IMR-90 (cell line): ENCODE results near the gene LENEP. TPM values are rescaled to one million over a fixed set of nuclear protein-coding genes. Genes with fewer than 3 reads are reported as not detected.

ENCODE experiments used
- ATAC-seq: fragments of 200-7000 bp; cut with Tn5 transposase; 2 replicates; pipeline ENCODE4 v1.9.1; 2020; ENCODE audit warnings: low read depth, mild to moderate bottlenecking, moderate library complexity
- BruUV-seq: library from RNA; stranded (reverse); fragments of 400-500 nt; replicated peaks from 2 replicates; lab custom pipeline; 2021; lab: Mats Ljungman, UMichigan
- CTCF ChIA-PET: fragments of 300-600 bp; formaldehyde crosslinking; extraction: SDS; loops from one replicate; lab custom pipeline; 2021; ENCODE audit warnings: antibody characterized with exemption; lab: Yijun Ruan, JAX
- POLR2A ChIA-PET: fragments of 300-600 bp; sonication (Branson Sonifier 250); formaldehyde crosslinking; loops from one replicate; lab custom pipeline; 2022; ENCODE audit warnings: antibody characterized with exemption; ENCODE audit not compliant: unreplicated experiment; lab: Charles Lee
- DNase-seq: peaks from one replicate; pipeline ENCODE4 v3.0.0; 2013
- H2AFZ ChIP-seq: replicated peaks from 2 replicates; pipeline ENCODE3; 2013; ENCODE audit warnings: low read length, mild to moderate bottlenecking; ENCODE audit not compliant: poor library complexity
- H2AK5ac ChIP-seq: 2 replicates; pipeline ENCODE4 v1.6.1; 2013; ENCODE audit warnings: low read depth, low read length, inconsistent platforms
- H2AK9ac ChIP-seq: replicated peaks from 2 replicates; pipeline ENCODE3; 2013; ENCODE audit warnings: mild to moderate bottlenecking, low read depth, low read length, moderate library complexity; ENCODE audit not compliant: poor library complexity
- H2BK120ac ChIP-seq: 2 replicates; pipeline ENCODE4 v1.6.1; 2013; ENCODE audit warnings: low read depth, low read length, inconsistent platforms
- H2BK15ac ChIP-seq: 3 replicates; pipeline ENCODE4 v1.6.1; 2013; ENCODE audit warnings: low read depth, low read length, inconsistent platforms
- H2BK20ac ChIP-seq: 2 replicates; pipeline ENCODE4 v1.6.1; 2013; ENCODE audit warnings: low read depth, mild to moderate bottlenecking, inconsistent platforms, low read length, moderate library complexity
- H2BK5ac ChIP-seq: 2 replicates; pipeline ENCODE4 v1.6.1; 2013; ENCODE audit warnings: mild to moderate bottlenecking, low read depth, low read length, inconsistent platforms; ENCODE audit not compliant: poor library complexity, severe bottlenecking
- H3K14ac ChIP-seq: replicated peaks from 2 replicates; pipeline ENCODE4 v1.6.1; 2013; ENCODE audit warnings: low read depth, low read length, inconsistent platforms
- H3K18ac ChIP-seq: 2 replicates; pipeline ENCODE4 v1.6.1; 2013; ENCODE audit warnings: low read depth, low read length, control low read depth
- H3K23ac ChIP-seq: 2 replicates; pipeline ENCODE4 v1.6.1; 2013; ENCODE audit warnings: low read depth, low read length, inconsistent platforms
- H3K27ac ChIP-seq: 2 replicates; pipeline ENCODE4 v1.5.1; 2013; ENCODE audit warnings: mild to moderate bottlenecking, control low read depth, low read length; ENCODE audit not compliant: insufficient read depth
- H3K27me3 ChIP-seq: 2 replicates; pipeline ENCODE4 v1.6.1; 2013; ENCODE audit warnings: low read length; ENCODE audit not compliant: control insufficient read depth, insufficient read depth
- H3K36me3 ChIP-seq: 2 replicates; pipeline ENCODE4 v1.6.1; 2013; ENCODE audit warnings: low read length, mixed read lengths; ENCODE audit not compliant: control insufficient read depth, insufficient read depth
- H3K4ac ChIP-seq: 2 replicates; pipeline ENCODE4 v1.6.1; 2013; ENCODE audit warnings: low read depth, low read length, inconsistent platforms
- H3K4me1 ChIP-seq: 2 replicates; pipeline ENCODE4 v1.6.1; 2013; ENCODE audit warnings: low read length, mixed read lengths; ENCODE audit not compliant: control insufficient read depth, insufficient read depth
- H3K4me2 ChIP-seq: 2 replicates; pipeline ENCODE4 v1.6.1; 2013; ENCODE audit warnings: low read depth, mild to moderate bottlenecking, control low read depth, low read length, moderate library complexity
- H3K4me3 ChIP-seq: 2 replicates; pipeline ENCODE4 v1.5.1; 2013; ENCODE audit warnings: low read depth, mild to moderate bottlenecking, control low read depth, low read length, moderate library complexity; ENCODE audit not compliant: insufficient read depth
- H3K56ac ChIP-seq: 2 replicates; pipeline ENCODE4 v1.6.1; 2013; ENCODE audit warnings: low read length, inconsistent platforms; ENCODE audit not compliant: insufficient read depth; ENCODE audit errors: extremely low read depth
- H3K79me1 ChIP-seq, 2 experiments: 2 replicates each; pipeline ENCODE4 v1.6.1; 2013; ENCODE audit warnings: low read length in 2 of 2, inconsistent platforms in 1 of 2, low read depth in 1 of 2
- H3K9ac ChIP-seq: 2 replicates; pipeline ENCODE4 v1.6.1; 2013; ENCODE audit warnings: low read depth, low read length, control low read depth
- H3K9me1 ChIP-seq: 2 replicates; pipeline ENCODE4 v1.6.1; 2013; ENCODE audit warnings: low read length, inconsistent platforms; ENCODE audit not compliant: insufficient read depth
- H3K9me3 ChIP-seq: 2 replicates; pipeline ENCODE4 v1.6.1; 2013; ENCODE audit warnings: low read length; ENCODE audit not compliant: control insufficient read depth, insufficient read depth
- H4K20me1 ChIP-seq: 2 replicates; pipeline ENCODE4 v1.6.1; 2013; ENCODE audit warnings: low read length, inconsistent platforms; ENCODE audit not compliant: insufficient read depth
- H4K5ac ChIP-seq: 2 replicates; pipeline ENCODE4 v1.6.1; 2013; ENCODE audit warnings: mild to moderate bottlenecking, low read depth, low read length, control low read depth
- H4K8ac ChIP-seq, 2 experiments: 2 replicates each; pipeline ENCODE4 v1.6.1; 2013; ENCODE audit warnings: low read depth in 2 of 2, low read length in 2 of 2, control low read depth in 1 of 2, inconsistent platforms in 1 of 2
- H4K91ac ChIP-seq: 2 replicates; pipeline ENCODE4 v1.6.1; 2013; ENCODE audit warnings: low read depth, low read length, inconsistent platforms; ENCODE audit not compliant: insufficient read depth
- RFX5 ChIP-seq: IDR thresholded peaks from 2 replicates; pipeline ENCODE4 v1.8.0; 2012; ENCODE audit warnings: low read depth, mild to moderate bottlenecking, low read length, moderate library complexity
- WGBS, 2 experiments: methylation state at CpG; one replicate each; pipeline versions ENCODE4 v1.1.5 to v1.1.7; 2013; ENCODE audit warnings: missing lambda C conversion rate in 2 of 2; ENCODE audit not compliant: insufficient read length in 1 of 2; ENCODE audit errors: extremely low coverage in 2 of 2; 5-methylcytosine and 5-hydroxymethylcytosine counted together
- dilution Hi-C: fragments of 300-500 bp; cut with HindIII; formaldehyde crosslinking; loops from one replicate; pipeline ENCODE4 v1.14.3; 2018; ENCODE audit warnings: low sequenced_read_pairs; ENCODE audit not compliant: unreplicated experiment
- in situ Hi-C: fragments of 300-500 bp; cut with MboI; formaldehyde crosslinking; loops from 3 replicates; pipeline ENCODE4 v1.14.3; 2019; ENCODE audit warnings: low sequenced_read_pairs, inconsistent platforms, mixed read lengths
- intact Hi-C: fragments of 100-400 bp; cut with micrococcal nuclease; formaldehyde crosslinking; loops from 2 replicates; pipeline ENCODE4 v1.10.0; 2022
- polyA plus RNA-seq, 3 experiments: library from polyadenylated mRNA; depleted of rRNA; stranded (reverse); fragments of >200 nt; gene quantifications; 2 replicates each; pipeline ENCODE4 v1.2.3, GENCODE V29; 2012; ENCODE audit warnings: low replicate concordance in 1 of 3
- total RNA-seq: library from RNA; depleted of rRNA; stranded (reverse); fragments of >200 nt; gene quantifications from 2 replicates; pipeline ENCODE4 v1.2.3, GENCODE V29; 2012

LENEP gene
- total and polyA plus RNA-seq, 2 of the 4 experiments (the other 2 are of a cell fraction) = not detected

DNA sequence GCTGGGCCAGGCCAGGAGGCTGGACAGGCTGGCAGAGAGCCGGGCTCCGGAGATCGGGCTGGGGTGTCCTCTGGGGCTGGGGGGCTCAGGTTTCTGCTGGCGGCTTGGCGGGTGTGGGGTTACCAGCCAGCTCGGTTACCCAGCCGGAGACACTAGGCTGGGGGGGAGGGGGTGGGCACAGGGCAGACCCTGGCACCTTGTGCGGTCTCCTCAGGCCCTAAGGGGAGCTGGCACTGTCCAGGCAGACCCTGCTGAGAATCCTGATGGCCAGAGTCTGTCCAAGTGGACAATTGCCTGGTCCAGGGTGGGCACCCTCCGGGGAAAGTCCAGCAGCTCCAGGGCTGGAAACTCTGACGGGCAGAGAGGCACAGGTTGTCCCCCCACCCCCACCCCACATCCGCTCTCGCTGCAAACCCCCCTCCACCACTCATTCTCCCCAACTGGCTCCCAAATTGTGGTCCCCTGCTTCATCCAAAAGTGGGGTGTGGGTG, 15.9 kb downstream of the LENEP start:
- dilution Hi-C loops = no loop called here
- no peak overlapping the region for H2AFZ ChIP-seq
- no peak overlapping the region for H2BK15ac ChIP-seq
- intact Hi-C loops = no loop called here
- H2BK120ac ChIP-seq = no peak overlapping the region
- BruUV-seq = no TSS peak
- no peaks in the 10 kb centered on the region for H3K9me3 ChIP-seq
- no peak overlapping the region for H2BK20ac ChIP-seq
- H2BK5ac ChIP-seq = no peak overlapping the region
- H4K20me1 ChIP-seq = peaks cover 19% of the 10 kb centered on the region
- H3K27me3 ChIP-seq = no peaks in the 10 kb centered on the region
- no peak overlapping the region for H3K4ac ChIP-seq
- TF ChIP-seq RFX5 = no peak
- in situ Hi-C loops = no loop called here
- H3K36me3 ChIP-seq = peaks cover 7% of the 10 kb centered on the region
- POLR2A ChIA-PET = no interaction called here
- H3K79me1 ChIP-seq = peaks cover 3 to 56% of the 10 kb centered on the region in 2 experiments
- H4K91ac ChIP-seq = no peak overlapping the region
- H3K18ac ChIP-seq = no peak overlapping the region
- H3K27ac ChIP-seq = no peak overlapping the region
- no peak overlapping the region for H3K23ac ChIP-seq
- no peak overlapping the region for H4K5ac ChIP-seq
- no peak overlapping the region for H2AK9ac ChIP-seq
- H2AK5ac ChIP-seq = no peak overlapping the region
- H4K8ac ChIP-seq = no peak overlapping the region
- H3K9me1 ChIP-seq = peaks cover 11% of the 10 kb centered on the region
- no peak for ATAC-seq
- CTCF ChIA-PET = no interaction called here
- no peak overlapping the region for H3K9ac ChIP-seq
- WGBS, 2 experiments = no CpG with 5 or more reads among the region's 12 CpGs
- H3K4me3 ChIP-seq = no peak overlapping the region
- H3K4me2 ChIP-seq = no peak overlapping the region
- DNase-seq = no peak
- H3K14ac ChIP-seq = no peak overlapping the region
- peaks cover 14% of the 10 kb centered on the region for H3K4me1 ChIP-seq
- H3K56ac ChIP-seq = no peak overlapping the region
